HCT116 (cell line): Measurements from ENCODE around the gene P2RX1. TPM values are rescaled to one million over a fixed set of nuclear protein-coding genes. Genes with fewer than 3 reads are reported as not detected.
"Not testable (repeated sequence)": the region's sequence is repeated elsewhere in the genome, so short reads cannot be mapped to it uniquely, and the experiment has no call there.

ENCODE experiments used
- ATAC-seq: fragments of 200-7000 bp; cut with Tn5 transposase; 2 replicates; pipeline ENCODE4 v1.9.1; 2020; ENCODE audit warnings: mild to moderate bottlenecking, moderate library complexity
- BruUV-seq: library from RNA; stranded (reverse); fragments of 400-500 nt; replicated peaks from 2 replicates; lab custom pipeline; 2021; lab: Mats Ljungman, UMichigan
- CTCF ChIA-PET: fragments of 300-600 bp; sonication (Branson Sonifier 250); formaldehyde crosslinking; loops from one replicate; lab custom pipeline; 2021; ENCODE audit warnings: antibody characterized with exemption; lab: Charles Lee
- POLR2A ChIA-PET: fragments of 300-600, 350-600 bp; sonication (Branson Sonifier 250); formaldehyde crosslinking; loops from one replicate; lab custom pipeline; 2021; ENCODE audit warnings: antibody characterized with exemption; lab: Charles Lee
- RAD21 ChIA-PET, 2 experiments: fragments of 300-600 bp; sonication (Branson Sonifier 250); formaldehyde crosslinking; loops; one replicate each; lab custom pipeline; 2023; ENCODE audit warnings: low total read pairs in 2 of 2; ENCODE audit not compliant: uncharacterized antibody in 2 of 2, unreplicated experiment in 2 of 2, low non-redundant PET in 1 of 2; lab: Charles Lee
- DNase-seq: peaks from one replicate; pipeline ENCODE4 v3.0.0-alpha.2; 2010; ENCODE audit warnings: low read depth, low spot score
- H2AFZ ChIP-seq: fragments of 200-600 bp; shearing (Covaris generic), sonication (generic); 2 replicates; pipeline ENCODE4 v1.6.1; 2017; ENCODE audit warnings: low read depth, mixed run types, mixed read lengths, antibody characterized with exemption, low read length; ENCODE audit not compliant: poor library complexity, severe bottlenecking
- H3K27ac ChIP-seq: 2 replicates; pipeline ENCODE4 v1.5.1; 2012; ENCODE audit warnings: low read depth, low read length
- H3K27me3 ChIP-seq: fragments of 200-600 bp; sonication (generic); 2 replicates; pipeline ENCODE4 v1.6.1; 2016; ENCODE audit warnings: mixed run types, low read length, mixed read lengths; ENCODE audit not compliant: insufficient read depth
- H3K36me3 ChIP-seq, 2 experiments: fragments of 200-500 bp in 1 of 2; fragments of 200-600 bp in 1 of 2; sonication (Bioruptor generic) in 1 of 2; sonication (generic) in 1 of 2; 2 replicates each; pipeline versions ENCODE4 v1.5.1 to v1.6.1; 2014 to 2016; ENCODE audit warnings: low read length in 2 of 2, inconsistent platforms in 1 of 2, mixed read lengths in 1 of 2, mixed run types in 1 of 2; ENCODE audit not compliant: insufficient read depth in 2 of 2, control insufficient read depth in 1 of 2
- H3K4me1 ChIP-seq, 2 experiments: fragments of 200-600 bp in 1 of 2; sonication (generic) in 1 of 2; 2 replicates each; pipeline versions ENCODE4 v1.5.1 to v1.6.1; 2012 to 2017; ENCODE audit warnings: low read length in 2 of 2, inconsistent platforms in 1 of 2, mild to moderate bottlenecking in 1 of 2, mixed read lengths in 1 of 2, mixed run types in 1 of 2, moderate library complexity in 1 of 2; ENCODE audit not compliant: insufficient read depth in 2 of 2, control insufficient read depth in 1 of 2
- H3K4me2 ChIP-seq: fragments of 200-600 bp; sonication (generic); 2 replicates; pipeline ENCODE4 v1.6.1; 2017; ENCODE audit warnings: mixed run types, low read length, mixed read lengths
- H3K4me3 ChIP-seq, 2 experiments: fragments of 200-600 bp in 1 of 2; sonication (generic) in 1 of 2; replicated peaks in 1 of 2; 2 replicates each; pipeline ENCODE4 v1.5.1; 2011 to 2016; ENCODE audit warnings: low read length in 2 of 2, control low read depth in 1 of 2, low read depth in 1 of 2, mild to moderate bottlenecking in 1 of 2, mixed read lengths in 1 of 2, mixed run types in 1 of 2
- H3K79me2 ChIP-seq: fragments of 200-600 bp; sonication (generic); 2 replicates; pipeline ENCODE4 v1.6.1; 2017; ENCODE audit warnings: mild to moderate bottlenecking, mixed run types, low read length, moderate library complexity, mixed read lengths; ENCODE audit not compliant: insufficient read depth
- H3K9ac ChIP-seq: fragments of 200-600 bp; sonication (generic); 2 replicates; pipeline ENCODE4 v1.6.1; 2016; ENCODE audit warnings: low read length, mixed read lengths
- H3K9me2 ChIP-seq: fragments of 200-600 bp; sonication (generic), shearing (Covaris generic); 2 replicates; pipeline ENCODE4 v1.6.1; 2017; ENCODE audit warnings: mixed run types, mild to moderate bottlenecking, moderate library complexity; ENCODE audit not compliant: insufficient read depth
- H3K9me3 ChIP-seq, 2 experiments: fragments of 200-500 bp in 1 of 2; fragments of 200-600 bp in 1 of 2; sonication (Bioruptor generic) in 1 of 2; sonication (generic) in 1 of 2; 2 replicates each; pipeline ENCODE4 v1.6.1; 2014 to 2017; ENCODE audit warnings: low read length in 2 of 2, mixed read lengths in 2 of 2, inconsistent platforms in 1 of 2, low read depth in 1 of 2, mild to moderate bottlenecking in 1 of 2, mixed run types in 1 of 2, moderate library complexity in 1 of 2; ENCODE audit not compliant: control insufficient read depth in 1 of 2, insufficient read depth in 1 of 2
- H4K20me1 ChIP-seq: fragments of 200-600 bp; sonication (generic), shearing (Covaris generic); 2 replicates; pipeline ENCODE4 v1.6.1; 2017; ENCODE audit warnings: mixed run types, mild to moderate bottlenecking, moderate library complexity; ENCODE audit not compliant: insufficient read depth
- FOSL1 ChIP-seq: IDR thresholded peaks from 2 replicates; pipeline ENCODE4 v1.6.1; 2012; ENCODE audit warnings: low read depth
- POLR2A ChIP-seq: IDR thresholded peaks from 2 replicates; pipeline ENCODE4 v1.7.0; 2011; ENCODE audit warnings: borderline replicate concordance; ENCODE audit not compliant: insufficient read depth, insufficient read length; ENCODE audit errors: extremely low read depth
- RAD21 ChIP-seq: IDR thresholded peaks from 2 replicates; pipeline ENCODE4 v1.6.1; 2012; ENCODE audit warnings: low read depth, mild to moderate bottlenecking
- ZFX ChIP-seq: fragments of 450-650 bp; IDR thresholded peaks from 2 replicates; pipeline ENCODE4 v1.6.1; 2017
- intact Hi-C: fragments of 100-400 bp; cut with micrococcal nuclease; formaldehyde crosslinking; loops from 2 replicates; pipeline ENCODE4 v1.10.0; 2022
- total RNA-seq: library from RNA; stranded (reverse); gene quantifications from one replicate; pipeline ENCODE4 v1.2.1, GENCODE V29; 2021; ENCODE audit not compliant: unreplicated experiment

P2RX1 gene
- total RNA-seq, 1 experiment from 2014 or later: not detected

GRCh38 chr17:3949418-3949817, 33.2 kb upstream of the P2RX1 start:
- BruUV-seq: no TSS peak
- POLR2A ChIA-PET: no interaction called here
- H3K4me2 ChIP-seq: no peak overlapping the region

GRCh38 chr17:3948551-3948950, 32.3 kb upstream of the P2RX1 start:
- H3K27ac ChIP-seq, H2AFZ ChIP-seq, H4K20me1 ChIP-seq, BruUV-seq, H3K79me2 ChIP-seq, intact Hi-C loops, H3K9me3 ChIP-seq, H3K9me2 ChIP-seq, H3K27me3 ChIP-seq, H3K36me3 ChIP-seq, DNase-seq, RAD21 ChIA-PET, ATAC-seq, H3K4me3 ChIP-seq, H3K4me2 ChIP-seq, H3K9ac ChIP-seq: not testable (repeated sequence)
- CTCF ChIA-PET: interaction anchor here (0.9 kb wide), 1 partner anchor 34 kb away, joined by 3 read pairs; no protein-coding TSS in a partner anchor
- POLR2A ChIA-PET: interaction anchor here (1.1 kb wide), 1 partner anchor 17 kb away, joined by 3 read pairs; no protein-coding TSS in a partner anchor
- H3K4me1 ChIP-seq: peaks cover 6 to 14% of the 10 kb centered on the region in 2 experiments; a peak in 3 of 4 replicates

More at GRCh38 chr17:3949418-3949817, 33.2 kb upstream of the P2RX1 start:
- no peaks in the 10 kb centered on the region for H3K36me3 ChIP-seq
- H3K9me2 ChIP-seq: no peaks in the 10 kb centered on the region
- RAD21 ChIA-PET: no interaction called here
- H3K4me3 ChIP-seq: no peak overlapping the region
- ATAC-seq: no peak
- intact Hi-C loops: no loop called here
- H3K27me3 ChIP-seq: no peaks in the 10 kb centered on the region
- TF ChIP-seq POLR2A: no peak
- no peak for TF ChIP-seq ZFX
- no peak for TF ChIP-seq RAD21
- TF ChIP-seq FOSL1: no peak
- TF ChIP-seq, all 23 proteins: peak for 0
- no peaks in the 10 kb centered on the region for H4K20me1 ChIP-seq
- H3K4me1 ChIP-seq: peaks cover 5 to 9% of the 10 kb centered on the region in 2 experiments; a peak in 3 of 4 replicates
- H3K9ac ChIP-seq: no peak overlapping the region
- no peaks in the 10 kb centered on the region for H3K79me2 ChIP-seq
- CTCF ChIA-PET: no interaction called here
- H2AFZ ChIP-seq: no peak overlapping the region
- H3K9me3 ChIP-seq: no peaks in the 10 kb centered on the region
- DNase-seq: no peak
- H3K27ac ChIP-seq: no peak overlapping the region
